Activated CD4-positive, alpha-beta T cell treated with anti-CD3 and anti-CD28 coated beads, Interleukin-10, Interleukin-2, amounts not matched to agents 100 ng/mL and 50 ng/mL, durations not matched to agents 16 hours and 8 hours (primary cell): Measurements from ENCODE around the gene RNPEP.
"Not testable (repeated sequence)": the region's sequence is repeated elsewhere in the genome, so short reads cannot be mapped to it uniquely, and the experiment has no call there.

Source experiments
- DNase-seq: peaks from one replicate; pipeline ENCODE4 v3.0.0-alpha.2; 2020

RNPEP gene

GRCh38 chr1:201982623-201983379 lies at the start of gene RNPEP:
Gene RNPEP (plus strand): TSS chr1:201982648. CDS start chr1:201982667, 19 bp downstream.
- peak; percentile 48 for DNase-seq

GRCh38 chr1:201933840-201934430 lies 48.5 kb upstream of the RNPEP start:
- DNase-seq: no peak

- no peak for DNase-seq
Measured at GRCh38 chr1:201937624-201938213, 44.7 kb upstream of the RNPEP start.

GRCh38 chr1:201938440-201939035 lies 43.9 kb upstream of the RNPEP start:
- no peak for DNase-seq

- DNase-seq: no peak
Measured at GRCh38 chr1:201939148-201939547, 43.3 kb upstream of the RNPEP start.

- DNase-seq: no peak
Measured at GRCh38 chr1:201939574-201939973, 42.9 kb upstream of the RNPEP start.

- not testable (repeated sequence) for DNase-seq
Measured at GRCh38 chr1:201940316-201940715, 42.1 kb upstream of the RNPEP start.

GRCh38 chr1:201941420-201942128 lies 40.9 kb upstream of the RNPEP start:
- no peak for DNase-seq

- DNase-seq: no peak
Measured at GRCh38 chr1:201942129-201942495, 40.3 kb upstream of the RNPEP start.

GRCh38 chr1:201944002-201944401 lies 38.4 kb upstream of the RNPEP start:
- no peak for DNase-seq

GRCh38 chr1:201944639-201945038 lies 37.8 kb upstream of the RNPEP start:
- no peak for DNase-seq

- no peak for DNase-seq
Measured at GRCh38 chr1:201945157-201945556, 37.3 kb upstream of the RNPEP start.

GRCh38 chr1:201945863-201946223 lies 36.6 kb upstream of the RNPEP start:
- no peak for DNase-seq

GRCh38 chr1:201946224-201946908 lies 36.1 kb upstream of the RNPEP start, which contains the start of gene LMOD1:
Gene LMOD1 (minus strand): TSS chr1:201946548. CDS start chr1:201946340, 208 bp downstream.
- DNase-seq: no peak

- DNase-seq: no peak
Measured at GRCh38 chr1:201947697-201948008, 34.8 kb upstream of the RNPEP start.

- DNase-seq: no peak
Measured at GRCh38 chr1:201949491-201949890, 33.0 kb upstream of the RNPEP start.

GRCh38 chr1:201954263-201955008 lies 28.0 kb upstream of the RNPEP start:
- DNase-seq: peak; percentile 19

- peak; percentile 98 for DNase-seq
Measured at GRCh38 chr1:201955009-201955728, 27.3 kb upstream of the RNPEP start, which contains the start of gene TIMM17A. Gene TIMM17A (plus strand): TSS chr1:201955503. CDS start chr1:201955527, 24 bp downstream.

GRCh38 chr1:201955729-201956143 lies 26.7 kb upstream of the RNPEP start:
- no peak for DNase-seq

GRCh38 chr1:201958348-201958747 lies 24.1 kb upstream of the RNPEP start:
- DNase-seq: no peak

GRCh38 chr1:201962382-201962781 lies 20.1 kb upstream of the RNPEP start:
- not testable (repeated sequence) for DNase-seq
